SU-DHL-6 (cell line): ENCODE measurements around the gene LSR.

Source experiments
- H2AFZ ChIP-seq: fragments of 200-600 bp; sonication (generic); 2 replicates; pipeline ENCODE4 v1.6.1; 2014; ENCODE audit warnings: low read depth, mild to moderate bottlenecking, moderate library complexity, mixed read lengths, antibody characterized with exemption, low read length; ENCODE audit not compliant: severe bottlenecking
- H3F3A ChIP-seq: fragments of 200-600 bp; shearing (Covaris generic); 2 replicates; pipeline ENCODE4 v1.6.0; 2016; ENCODE audit warnings: antibody characterized with exemption, mild to moderate bottlenecking; ENCODE audit not compliant: insufficient read depth
- H3K27ac ChIP-seq: fragments of 200-600 bp; sonication (generic); 2 replicates; pipeline ENCODE4 v1.5.1; 2016; ENCODE audit warnings: low read depth, mild to moderate bottlenecking, low read length, moderate library complexity, mixed read lengths
- H3K27me3 ChIP-seq: fragments of 200-600 bp; sonication (generic), shearing (Covaris generic); 2 replicates; pipeline ENCODE4 v1.6.0; 2014; ENCODE audit warnings: mild to moderate bottlenecking, low read length
- H3K36me3 ChIP-seq: fragments of 200-600 bp; sonication (generic); 2 replicates; pipeline ENCODE4 v1.6.1; 2014; ENCODE audit warnings: mild to moderate bottlenecking, low read length, mixed read lengths
- H3K4me2 ChIP-seq: fragments of 300-600, 200-600 bp; shearing (Covaris generic), sonication (generic); 2 replicates; pipeline ENCODE4 v1.6.0; 2014; ENCODE audit warnings: low read length, low read depth, mild to moderate bottlenecking; ENCODE audit not compliant: poor library complexity, severe bottlenecking
- H3K4me3 ChIP-seq: fragments of 200-600 bp; sonication (generic); 2 replicates; pipeline ENCODE4 v1.5.1; 2014; ENCODE audit warnings: antibody characterized with exemption, low read length, mild to moderate bottlenecking, mixed read lengths; ENCODE audit not compliant: insufficient read depth, poor library complexity, severe bottlenecking
- H3K79me2 ChIP-seq: fragments of 200-600 bp; sonication (generic); 2 replicates; pipeline ENCODE4 v1.6.1; 2014; ENCODE audit warnings: mild to moderate bottlenecking, low read length, moderate library complexity; ENCODE audit not compliant: insufficient read depth
- H3K9ac ChIP-seq: fragments of 200-600 bp; sonication (generic); 2 replicates; pipeline ENCODE4 v1.7.0; 2014; ENCODE audit warnings: mild to moderate bottlenecking, low read length
- H3K9me2 ChIP-seq: fragments of 200-600 bp; sonication (generic); replicated peaks from 2 replicates; pipeline ENCODE4 v1.6.1; 2014; ENCODE audit warnings: low read length; ENCODE audit not compliant: insufficient read depth
- H3K9me3 ChIP-seq: fragments of 200-600 bp; sonication (generic); 2 replicates; pipeline ENCODE4 v1.6.1; 2014; ENCODE audit warnings: low read length, mixed read lengths; ENCODE audit not compliant: insufficient read depth
- H4K20me1 ChIP-seq: fragments of 200-600 bp; sonication (generic); 2 replicates; pipeline ENCODE4 v1.6.1; 2014; ENCODE audit warnings: low read depth, mild to moderate bottlenecking, antibody characterized with exemption, low read length, moderate library complexity, mixed read lengths
- EZH2phosphoT487 ChIP-seq: fragments of 200-600 bp; sonication (generic), shearing (Covaris generic); conservative IDR thresholded peaks from 2 replicates; pipeline ENCODE4 v1.6.1; 2018; ENCODE audit warnings: mild to moderate bottlenecking, antibody characterized with exemption, low read length, moderate library complexity, mixed read lengths
- TF ChIP-seq, protein P1 (sequence below): fragments of 200-600 bp; sonication (generic); IDR thresholded peaks from one replicate; pipeline ENCODE4 v1.5.1; 2017; ENCODE audit warnings: antibody characterized with exemption, mild to moderate bottlenecking, low read length, moderate library complexity; ENCODE audit not compliant: insufficient read depth, poor library complexity, severe bottlenecking

Gene LSR

DNA sequence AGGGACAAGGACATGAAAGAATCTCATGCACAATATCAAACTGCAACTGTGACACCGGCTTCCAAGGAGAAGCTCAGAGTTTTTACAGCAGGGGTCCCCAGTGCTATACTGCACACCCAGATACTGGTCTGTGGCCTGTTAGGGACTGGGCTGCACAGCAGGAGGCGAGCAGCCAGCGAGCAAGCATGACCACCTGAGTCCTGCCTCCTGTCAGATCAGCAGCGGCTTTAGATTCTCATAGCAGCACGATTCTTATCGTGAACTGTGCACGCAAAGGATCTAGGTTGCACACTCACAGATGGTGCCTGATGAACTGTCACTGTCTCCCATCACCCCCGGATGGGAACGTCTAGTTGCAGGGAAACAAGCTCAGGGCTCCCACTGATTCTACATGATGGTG lies 67.1 kb downstream of the LSR start:
- no peak overlapping the region for H3K9ac ChIP-seq
- no peaks in the 10 kb centered on the region for H4K20me1 ChIP-seq
- H3F3A ChIP-seq = peaks cover 2% of the 10 kb centered on the region; the same call in 1 of the 2 replicates
- H3K27ac ChIP-seq = no peak overlapping the region
- no peaks in the 10 kb centered on the region for H3K27me3 ChIP-seq
- H2AFZ ChIP-seq = no peak overlapping the region
- no peak overlapping the region for H3K4me2 ChIP-seq
- H3K36me3 ChIP-seq = no peaks in the 10 kb centered on the region
- TF ChIP-seq EZH2phosphoT487 = no peak
- TF ChIP-seq, protein P1, sequence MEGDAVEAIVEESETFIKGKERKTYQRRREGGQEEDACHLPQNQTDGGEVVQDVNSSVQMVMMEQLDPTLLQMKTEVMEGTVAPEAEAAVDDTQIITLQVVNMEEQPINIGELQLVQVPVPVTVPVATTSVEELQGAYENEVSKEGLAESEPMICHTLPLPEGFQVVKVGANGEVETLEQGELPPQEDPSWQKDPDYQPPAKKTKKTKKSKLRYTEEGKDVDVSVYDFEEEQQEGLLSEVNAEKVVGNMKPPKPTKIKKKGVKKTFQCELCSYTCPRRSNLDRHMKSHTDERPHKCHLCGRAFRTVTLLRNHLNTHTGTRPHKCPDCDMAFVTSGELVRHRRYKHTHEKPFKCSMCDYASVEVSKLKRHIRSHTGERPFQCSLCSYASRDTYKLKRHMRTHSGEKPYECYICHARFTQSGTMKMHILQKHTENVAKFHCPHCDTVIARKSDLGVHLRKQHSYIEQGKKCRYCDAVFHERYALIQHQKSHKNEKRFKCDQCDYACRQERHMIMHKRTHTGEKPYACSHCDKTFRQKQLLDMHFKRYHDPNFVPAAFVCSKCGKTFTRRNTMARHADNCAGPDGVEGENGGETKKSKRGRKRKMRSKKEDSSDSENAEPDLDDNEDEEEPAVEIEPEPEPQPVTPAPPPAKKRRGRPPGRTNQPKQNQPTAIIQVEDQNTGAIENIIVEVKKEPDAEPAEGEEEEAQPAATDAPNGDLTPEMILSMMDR = no peak
- no peaks in the 10 kb centered on the region for H3K9me3 ChIP-seq
- H3K79me2 ChIP-seq = no peaks in the 10 kb centered on the region
- H3K4me3 ChIP-seq = no peak overlapping the region
- no peaks in the 10 kb centered on the region for H3K9me2 ChIP-seq

DNA sequence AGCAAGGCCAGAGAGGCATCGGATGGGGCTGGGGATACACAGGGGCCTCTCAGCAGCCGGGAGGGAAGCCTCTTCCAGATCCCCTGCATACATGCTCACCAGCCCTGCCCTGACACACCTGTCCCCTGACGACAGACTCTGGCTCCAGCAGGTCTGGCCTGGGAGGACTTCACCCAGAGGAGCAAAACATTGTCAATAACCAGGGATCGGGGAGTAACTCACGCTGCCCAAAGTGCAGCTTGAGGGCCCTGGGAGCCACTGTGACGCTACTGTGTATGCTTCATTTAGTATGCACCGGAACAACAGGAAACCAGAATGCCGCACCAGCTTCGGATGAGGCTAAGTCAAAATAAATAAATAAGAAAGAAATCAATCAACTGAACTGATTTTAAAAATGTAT lies 67.8 kb downstream of the LSR start:
- Histone ChIP-seq H3K36me3 (no peaks in the 10 kb centered on the region), H3F3A (peaks cover 9% of the 10 kb centered on the region; the same call in 1 of the 2 replicates), H4K20me1 (no peaks in the 10 kb centered on the region), H3K9me2 (no peaks in the 10 kb centered on the region), H2AFZ (no peak overlapping the region), H3K9me3 (no peaks in the 10 kb centered on the region), H3K4me3 (no peak overlapping the region), H3K27ac (no peak overlapping the region), H3K79me2 (no peaks in the 10 kb centered on the region), H3K4me2 (no peak overlapping the region), H3K27me3 (no peaks in the 10 kb centered on the region), H3K9ac (no peak overlapping the region)
- TF ChIP-seq, protein P1 = no peak
- no peak for TF ChIP-seq EZH2phosphoT487
